Mammary epithelial cell (primary cell): ENCODE results near the gene LRRN2.

Experiments
- CTCF ChIP-seq, 2 donors: IDR thresholded peaks in 1 of 2; conservative IDR thresholded peaks in 1 of 2; 2 replicates each; pipeline ENCODE4 v1.5.1; 2011 to 2012; ENCODE audit warnings: inconsistent platforms in 2 of 2, low read length in 2 of 2, mild to moderate bottlenecking in 2 of 2, control low read depth in 1 of 2, low read depth in 1 of 2; ENCODE audit not compliant: insufficient read depth in 1 of 2; ENCODE audit errors: extremely low read depth in 1 of 2
- EZH2 ChIP-seq: IDR thresholded peaks from 2 replicates; pipeline ENCODE4 v1.6.1; 2012; ENCODE audit warnings: low read length, inconsistent platforms, borderline replicate concordance

GRCh38 chr1:204676043-204676442 is 9.5 kb downstream of the LRRN2 start:
- TF ChIP-seq CTCF (conservative IDR thresholded peaks at IDR 0.05 in 1 of 2, IDR thresholded peaks at IDR 0.05 in 1 of 2; ENCODE audit: extremely low read depth in 1 of 2, insufficient read depth in 1 of 2, low read depth in 1 of 2, low read length in 2 of 2) (no peak), EZH2 (no peak)
